GM04504 (cell line): Measurements from ENCODE around the gene AKT2.

Experiments used
- DNase-seq: peaks from one replicate; pipeline ENCODE4 v3.0.0-alpha.2; 2012; ENCODE audit warnings: low read depth

The AKT2 gene

DNA sequence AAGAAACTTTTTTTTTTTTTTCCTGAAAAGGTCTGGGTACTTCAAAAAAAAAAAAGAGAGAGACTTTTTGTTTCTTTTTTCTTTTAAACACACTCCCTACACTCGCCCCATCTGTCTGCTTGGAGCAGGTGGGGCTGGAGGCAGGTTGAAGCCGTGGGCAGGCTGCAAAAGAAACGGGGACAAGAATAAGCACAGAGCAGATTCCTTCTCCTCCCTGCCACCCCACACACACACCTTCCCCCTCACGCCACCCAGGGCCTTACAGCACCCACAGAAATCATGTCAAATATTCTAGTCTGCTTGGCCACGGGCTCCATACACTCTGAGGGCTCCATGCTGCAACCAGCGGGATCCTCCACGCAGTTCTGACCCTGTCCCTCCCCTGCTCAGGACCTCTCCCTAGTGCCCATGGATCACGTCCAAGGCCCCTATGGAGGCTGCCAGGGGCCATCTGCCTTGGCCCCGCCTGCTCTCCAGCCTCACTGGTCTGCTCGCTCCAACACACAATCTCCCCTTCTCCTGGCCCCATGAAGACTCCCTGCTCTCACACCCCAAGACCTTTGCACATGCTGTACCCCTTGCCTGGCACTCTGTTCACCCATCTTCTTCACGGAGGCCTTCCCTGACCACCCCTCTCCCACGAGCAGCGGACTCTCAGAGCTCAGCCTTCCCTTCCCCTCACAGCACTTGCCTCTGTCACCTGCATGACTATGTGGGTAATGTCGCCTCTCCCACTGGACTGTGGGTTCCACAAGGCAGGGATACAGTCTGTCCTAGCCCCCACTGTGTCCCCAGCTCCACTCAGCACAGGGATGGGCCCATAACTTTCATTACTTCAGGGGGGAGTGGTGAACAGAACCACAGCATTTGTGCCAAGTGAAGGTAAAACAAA is 11.4 kb downstream of the AKT2 start:
- no peak for DNase-seq

GRCh38 chr19:40272261-40272660 is 12.9 kb downstream of the AKT2 start:
- DNase-seq, result no peak

DNA sequence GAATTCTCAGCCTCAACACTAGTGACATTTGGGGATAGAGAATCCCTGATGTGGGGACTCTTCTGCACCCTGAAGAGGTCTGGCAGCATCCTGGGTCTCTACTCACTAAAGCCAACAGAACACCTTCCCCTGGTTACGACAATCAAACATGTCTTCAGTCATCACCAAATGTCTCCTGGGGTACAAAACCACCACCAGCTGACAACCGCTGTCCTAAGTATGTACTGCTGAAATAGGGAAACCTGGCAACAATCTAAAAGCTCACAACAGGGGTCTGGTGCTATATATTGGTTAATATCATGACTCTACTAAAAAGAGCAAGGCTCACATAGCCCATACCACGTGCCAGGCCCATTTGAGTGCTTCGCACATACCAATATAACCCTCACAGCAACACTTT is 13.4 kb downstream of the AKT2 start:
- DNase-seq, result no peak

DNA sequence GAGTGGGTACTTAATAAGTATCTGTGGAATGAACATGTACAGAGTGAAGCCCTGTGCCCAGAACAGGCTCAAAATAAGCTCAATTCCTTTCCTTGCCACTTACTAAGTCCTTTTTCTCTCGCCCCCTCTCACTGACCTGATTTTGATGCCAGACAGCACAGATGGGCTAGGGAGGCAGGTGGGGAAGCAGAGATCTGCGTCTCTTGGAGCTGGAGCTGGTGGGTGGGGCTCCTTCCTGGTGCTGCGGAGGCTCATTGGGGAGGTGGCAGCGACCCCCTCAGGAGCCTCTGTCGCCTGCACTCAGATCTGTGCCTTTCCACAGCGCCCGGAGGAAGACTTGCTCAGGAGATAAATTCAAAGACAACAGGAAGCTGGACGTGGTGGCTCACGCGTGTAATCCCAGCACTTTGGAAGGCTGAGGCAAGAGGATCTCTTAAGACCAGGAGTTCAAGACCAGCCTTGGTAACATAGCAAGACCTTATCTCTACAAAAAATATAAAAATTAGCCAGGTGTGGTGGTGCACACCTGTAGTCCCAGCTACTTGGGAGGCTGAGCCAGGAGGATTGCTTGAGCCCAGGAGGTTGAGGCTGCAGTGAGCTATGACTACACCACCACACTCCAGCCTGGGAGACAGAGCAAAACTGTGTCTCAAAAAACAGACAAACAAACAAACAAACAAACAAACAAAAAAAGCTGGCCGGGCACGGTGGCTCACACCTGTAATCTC is 14.6 kb downstream of the AKT2 start:
- DNase-seq, result no peak

- DNase-seq, result no peak
Observed at GRCh38 chr19:40269216-40269940, 15.8 kb downstream of the AKT2 start.

- DNase-seq, result no peak
Observed at GRCh38 chr19:40267601-40267997, 17.5 kb downstream of the AKT2 start.

DNA sequence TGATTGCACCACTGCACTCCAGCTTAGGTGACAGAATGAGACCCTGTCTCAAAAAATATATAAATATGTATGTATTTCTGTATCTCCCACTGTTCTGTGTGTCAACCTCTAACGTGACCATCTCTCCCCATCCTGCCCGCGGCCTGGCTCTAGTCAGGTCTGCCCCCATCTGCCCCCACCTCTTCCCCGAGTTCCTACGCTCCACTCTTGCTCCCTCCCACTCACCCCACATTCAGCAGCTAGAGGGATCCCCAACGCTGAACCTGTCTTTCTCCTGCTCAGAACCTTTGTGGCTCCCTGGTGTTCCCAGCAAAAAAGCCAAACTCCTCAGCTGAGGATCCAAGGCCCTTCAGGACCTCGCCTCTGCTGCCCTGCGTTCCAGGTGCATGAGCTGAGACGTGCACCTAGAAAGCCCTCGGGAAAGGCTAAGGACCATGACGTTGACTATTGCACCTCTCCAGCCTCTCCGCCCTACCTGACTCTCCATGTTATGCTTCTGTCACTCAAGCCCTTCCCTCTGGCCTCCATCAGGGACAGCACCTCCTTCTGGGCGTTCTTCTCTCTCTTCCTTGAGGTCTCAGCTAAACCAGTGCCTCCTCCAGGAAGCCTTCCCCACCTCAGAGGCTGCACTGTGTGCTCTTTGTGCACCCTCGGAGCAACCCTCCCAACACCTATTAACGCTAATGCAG is 18.1 kb downstream of the AKT2 start:
- no peak for DNase-seq

DNA sequence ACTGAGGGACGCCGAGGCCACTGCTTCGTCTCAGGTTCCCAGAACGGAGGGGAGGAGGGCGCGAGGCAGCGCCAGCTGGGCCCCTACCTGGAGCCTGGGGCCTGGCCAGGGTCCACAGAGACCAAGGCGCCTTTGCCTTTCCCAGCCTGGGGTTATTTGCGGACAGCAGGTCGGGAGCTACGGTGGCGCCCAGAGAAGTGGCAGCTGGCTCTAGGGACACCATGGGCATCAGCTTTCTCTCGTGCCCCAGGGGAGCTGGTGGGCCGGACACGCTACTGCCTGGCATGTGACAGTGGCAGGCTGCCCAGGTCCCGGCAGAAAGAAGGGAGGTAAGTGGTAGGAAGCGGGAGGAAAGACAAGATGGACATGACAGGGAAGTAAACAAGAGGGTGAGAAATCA is 19.0 kb downstream of the AKT2 start:
- DNase-seq, result no peak

- DNase-seq, result no peak
Observed at GRCh38 chr19:40265763-40266099, 19.4 kb downstream of the AKT2 start.

GRCh38 chr19:40265055-40265762 is 19.9 kb downstream of the AKT2 start:
- DNase-seq, result no peak

GRCh38 chr19:40264314-40265054 is 20.7 kb downstream of the AKT2 start:
- no peak for DNase-seq

GRCh38 chr19:40263440-40264313 is 21.5 kb downstream of the AKT2 start:
- DNase-seq, result no peak

- no peak for DNase-seq
Observed at GRCh38 chr19:40262422-40262821, 22.7 kb downstream of the AKT2 start.

DNA sequence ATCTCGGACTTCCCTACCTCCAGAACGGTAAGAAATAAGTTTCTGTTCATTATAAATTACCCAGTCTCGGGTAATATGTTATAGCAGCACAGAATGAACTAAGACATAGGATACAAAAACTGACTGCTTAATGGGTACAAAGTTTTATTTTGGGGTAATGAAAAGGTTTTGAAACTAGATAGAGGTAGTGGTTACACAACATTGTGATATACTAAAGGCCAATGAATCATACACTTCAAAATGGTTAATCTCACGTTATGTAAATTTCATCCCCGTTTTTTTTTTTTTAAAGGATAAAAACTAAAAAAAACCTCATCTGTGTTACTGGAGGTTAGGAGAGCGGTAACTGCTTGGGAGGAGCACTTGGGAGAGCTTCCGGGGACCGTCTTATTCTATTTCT is 23.5 kb downstream of the AKT2 start:
- DNase-seq, result no peak

DNA sequence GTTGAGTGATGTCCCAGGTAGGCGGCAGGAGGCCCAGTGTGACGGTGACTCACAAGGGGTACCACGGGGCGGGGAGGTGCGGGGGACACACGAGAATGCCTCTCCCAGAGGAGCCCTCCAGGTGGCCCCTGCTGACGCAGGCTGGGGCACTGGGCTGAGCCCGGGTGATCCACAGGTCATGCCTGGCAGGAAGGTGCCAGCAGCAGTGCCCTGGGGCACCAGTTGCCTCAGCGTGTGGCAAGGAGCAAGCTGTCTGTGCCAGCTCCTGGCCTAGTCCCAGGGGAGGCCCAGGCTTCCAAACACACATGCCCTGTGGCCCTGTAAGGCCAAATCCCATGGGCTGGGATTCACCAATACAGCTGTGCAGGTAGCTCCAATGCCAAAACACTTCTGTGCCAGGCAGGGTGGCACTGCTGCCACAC is 28.0 kb downstream of the AKT2 start:
- no peak for DNase-seq

DNA sequence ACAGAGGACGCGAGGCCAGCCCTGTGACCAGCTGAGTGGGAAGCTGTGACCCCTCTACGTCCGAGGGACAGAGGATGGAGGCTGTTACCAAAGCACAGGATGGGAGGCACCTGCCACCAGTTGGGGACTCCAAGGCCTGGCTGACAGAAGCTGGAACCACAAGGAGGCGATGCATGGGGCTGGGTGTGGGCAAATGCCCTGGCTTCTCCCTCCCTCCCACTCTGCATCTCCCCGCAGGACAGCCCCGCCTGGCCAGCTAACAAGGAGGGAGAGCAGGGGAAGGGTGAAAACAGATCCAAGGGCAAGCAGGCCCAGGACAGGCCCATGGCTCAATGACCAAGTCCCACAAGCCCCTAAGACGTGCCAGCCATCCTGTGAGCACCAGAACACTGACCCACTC is 28.6 kb downstream of the AKT2 start:
- DNase-seq, result no peak

DNA sequence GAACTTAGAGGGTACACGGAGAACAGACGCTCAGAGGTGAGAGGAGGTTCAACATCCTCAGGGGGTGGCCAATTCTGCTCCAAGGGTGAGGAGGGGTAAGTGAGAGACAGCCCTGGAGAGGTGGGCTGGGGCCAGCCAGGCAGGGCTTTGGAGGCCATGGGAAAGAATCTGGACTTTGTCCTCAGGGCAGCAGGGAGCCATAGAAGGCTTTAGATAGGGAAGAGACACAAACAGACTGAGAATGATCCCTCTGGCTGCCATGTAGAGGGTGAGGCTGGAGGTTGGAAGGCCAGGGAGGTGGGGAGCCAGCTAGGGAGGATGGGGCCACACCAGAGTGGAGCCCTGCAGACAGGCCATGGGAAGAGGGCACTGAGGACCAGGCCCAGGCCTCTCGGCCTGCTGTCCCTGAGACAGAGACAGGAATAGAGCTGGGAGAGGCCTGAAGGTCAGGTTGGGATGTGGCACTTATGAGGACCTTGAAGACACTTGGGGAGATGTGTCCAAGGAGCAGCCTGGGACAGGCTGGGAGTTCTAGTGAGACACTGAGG is 29.5 kb downstream of the AKT2 start:
- DNase-seq, result no peak

- no peak for DNase-seq
Observed at GRCh38 chr19:40254714-40255418, 30.3 kb downstream of the AKT2 start.

DNA sequence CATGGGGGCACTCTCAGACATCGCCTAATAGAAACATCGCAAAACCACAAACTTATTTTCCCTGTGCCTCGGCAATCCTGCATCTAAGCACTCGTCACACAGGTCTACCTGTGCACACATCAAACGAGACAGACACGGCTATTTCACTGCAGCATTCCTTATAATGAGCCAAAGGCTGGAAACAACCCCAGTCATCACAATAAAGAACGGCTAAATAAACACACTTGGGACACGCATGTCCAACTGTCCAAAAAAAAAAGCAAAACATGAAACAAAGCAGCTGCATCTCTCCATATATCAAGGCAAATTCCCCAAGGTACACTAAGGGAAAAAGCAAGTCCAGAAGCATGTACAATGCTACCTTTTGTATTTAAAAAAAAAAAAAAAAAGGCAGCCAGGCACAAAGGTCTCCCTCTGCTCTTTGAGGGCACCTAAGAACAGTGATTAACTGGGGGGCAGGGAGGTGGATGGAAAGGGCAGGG is 31.5 kb downstream of the AKT2 start:
- DNase-seq, result no peak
